HepG2 (cell line): ENCODE results near the gene ATP4B. TPM values are rescaled to one million over a fixed set of nuclear protein-coding genes. Genes with fewer than 3 reads are reported as not detected.

Experiments used
- ATAC-seq: fragments of 200-7000 bp; cut with Tn5 transposase; 3 replicates; pipeline ENCODE4 v1.9.1; 2020; ENCODE audit warnings: mild to moderate bottlenecking, moderate library complexity
- BruUV-seq: library from RNA; stranded (reverse); fragments of 400-500 nt; replicated peaks from 2 replicates; lab custom pipeline; 2021; lab: Mats Ljungman, UMichigan
- CTCF ChIA-PET: fragments of 300-600 bp; formaldehyde crosslinking; extraction: SDS; loops from one replicate; lab custom pipeline; 2021; ENCODE audit warnings: low total read pairs, inconsistent platforms, low intra/inter-chr PET ratio; lab: Yijun Ruan, JAX
- POLR2A ChIA-PET: fragments of 350-600 bp; sonication (Branson Sonifier 250); formaldehyde crosslinking; loops from one replicate; lab custom pipeline; 2020; ENCODE audit warnings: antibody characterized with exemption, inconsistent platforms; lab: Yijun Ruan, JAX
- DNase-seq: peaks from one replicate; pipeline ENCODE4 v3.0.0-alpha.2; 2015; ENCODE audit warnings: low spot score
- FAIRE-seq: peaks from 3 replicates; lab custom pipeline; 2011; peaks lifted over from hg19 to GRCh38; lab: Jason Lieb, UNC
- H2AFZ ChIP-seq: one replicate; pipeline ENCODE4 v1.6.1; 2011; ENCODE audit warnings: low read length, inconsistent platforms
- H3K27ac ChIP-seq: fragments of 300-600 bp; 3 replicates; pipeline ENCODE4 v1.8.0; 2011; ENCODE audit warnings: mixed run types, mild to moderate bottlenecking, mixed read lengths, low read length, inconsistent platforms; ENCODE audit not compliant: insufficient read depth; ENCODE audit errors: extremely low read length
- H3K27me3 ChIP-seq, 2 experiments: fragments of 200-600 bp in 1 of 2; 2 replicates in 1 of 2; 3 replicates in 1 of 2; pipeline versions ENCODE4 v1.6.0 to v1.8.0; 2011; ENCODE audit warnings: low read length in 2 of 2, mild to moderate bottlenecking in 2 of 2, moderate library complexity in 2 of 2, inconsistent platforms in 1 of 2; ENCODE audit not compliant: insufficient read depth in 2 of 2, control insufficient read depth in 1 of 2
- H3K36me3 ChIP-seq, 2 experiments: fragments of 200-600 bp in 1 of 2; replicated peaks in 1 of 2; 2 replicates in 1 of 2; 3 replicates in 1 of 2; pipeline versions ENCODE4 v1.5.1 to v1.8.0; 2011; ENCODE audit warnings: low read length in 2 of 2, inconsistent platforms in 1 of 2; ENCODE audit not compliant: insufficient read depth in 2 of 2, control insufficient read depth in 1 of 2
- H3K4me1 ChIP-seq: 2 replicates; pipeline ENCODE4 v1.5.1; 2012; ENCODE audit warnings: low read length, inconsistent platforms; ENCODE audit not compliant: insufficient read depth
- H3K4me2 ChIP-seq: 2 replicates; pipeline ENCODE4 v1.6.0; 2011; ENCODE audit warnings: low read depth, low read length, inconsistent platforms
- H3K4me3 ChIP-seq, 3 experiments: fragments of 200-600 bp in 1 of 3; sonication (generic), shearing (Covaris generic) in 1 of 3; replicated peaks in 1 of 3; 2 replicates each; pipeline ENCODE4 v1.5.1; 2011 to 2016; ENCODE audit warnings: low read length in 3 of 3, inconsistent platforms in 2 of 3, low read depth in 2 of 3, mild to moderate bottlenecking in 2 of 3, control low read depth in 1 of 3, mixed read lengths in 1 of 3; ENCODE audit not compliant: insufficient read depth in 1 of 3
- H3K79me2 ChIP-seq: one replicate; pipeline ENCODE4 v1.6.1; 2011; ENCODE audit warnings: low read length, inconsistent platforms; ENCODE audit not compliant: insufficient read depth
- H3K9ac ChIP-seq: 2 replicates; pipeline ENCODE4 v1.6.0; 2011; ENCODE audit warnings: mild to moderate bottlenecking, low read depth, low read length, inconsistent platforms; ENCODE audit not compliant: insufficient read depth
- H3K9me3 ChIP-seq: 2 replicates; pipeline ENCODE4 v1.5.1; 2012; ENCODE audit warnings: mild to moderate bottlenecking, low read length
- H4K20me1 ChIP-seq: 2 replicates; pipeline ENCODE4 v1.6.0; 2011; ENCODE audit warnings: inconsistent platforms, mild to moderate bottlenecking, low read length, moderate library complexity; ENCODE audit not compliant: insufficient read depth
- HNRNPK ChIP-seq: fragments of 200-400 bp; formaldehyde crosslinking; IDR thresholded peaks from 2 replicates; pipeline ENCODE4 v1.6.1; 2018; ENCODE audit warnings: low read length, low read depth, moderate library complexity, mild to moderate bottlenecking; ENCODE audit not compliant: poor library complexity, severe bottlenecking
- SMARCC2 ChIP-seq: fragments of 450-650 bp; IDR thresholded peaks from 2 replicates; pipeline ENCODE4 v1.6.1; 2017; ENCODE audit warnings: antibody characterized with exemption, mild to moderate bottlenecking
- TRAFD1 ChIP-seq: sonication (generic); formaldehyde crosslinking; IDR thresholded peaks from 2 replicates; pipeline ENCODE4 v1.5.1; 2020; ENCODE audit warnings: missing genetic modification reagents, mild to moderate bottlenecking, borderline replicate concordance
- WGBS: methylation state at CpG from one replicate; pipeline ENCODE4 v1.1.6; 2017; ENCODE audit warnings: low lambda C conversion rate; 5-methylcytosine and 5-hydroxymethylcytosine counted together
- in situ Hi-C: cut with HindIII; loops from 2 replicates; pipeline ENCODE4 v1.10.0; 2017; ENCODE audit warnings: low pct_unique_long_range_greater_than_20kb; ENCODE audit not compliant: extremely low pct_ligation_motif_present
- intact Hi-C: fragments of 100-400 bp; cut with micrococcal nuclease; formaldehyde crosslinking; loops from one replicate; pipeline ENCODE4 v1.10.0; 2022; ENCODE audit not compliant: unreplicated experiment
- polyA plus RNA-seq, 8 experiments: library from polyadenylated mRNA; depleted of rRNA in 3 of 8; stranded (reverse) in 7 of 8; unstranded in 1 of 8; fragments of >200 nt; fragmentation: Illumina TruSeq in 4 of 8; extraction: Trizol in 4 of 8; gene quantifications; 2 replicates each; pipeline versions ENCODE4 v1.2.1 to v1.2.3, GENCODE V29; 2011 to 2016; ENCODE audit warnings: low read depth in 4 of 8, missing spikeins in 1 of 8, mixed read lengths in 1 of 8; ENCODE audit not compliant: insufficient read depth in 1 of 8
- total RNA-seq, 5 experiments: library from RNA; depleted of rRNA; stranded (reverse); fragments of >200 nt; fragmentation: Illumina TruSeq; extraction: Trizol; gene quantifications; 2 replicates each; pipeline ENCODE4 v1.2.3, GENCODE V29; 2016; ENCODE audit warnings: low read depth in 1 of 5
- TF ChIP-seq, protein P1 (sequence below): sonication (generic); formaldehyde crosslinking; IDR thresholded peaks from 2 replicates; pipeline ENCODE4 v1.4.0; 2020; ENCODE audit warnings: missing genetic modification reagents, mild to moderate bottlenecking, borderline replicate concordance

The ATP4B gene
- total and polyA plus RNA-seq, 2 of the 13 experiments (the other 11 are each of a cell fraction or from before 2014, with no cell fraction given) = not detected

GRCh38 chr13:113638806-113639205 is 19.2 kb downstream of the ATP4B start:
- H2AFZ ChIP-seq = no peak overlapping the region
- no TSS peak for BruUV-seq
- TF ChIP-seq SMARCC2 = no peak
- TF ChIP-seq HNRNPK = no peak
- TF ChIP-seq, protein P1, sequence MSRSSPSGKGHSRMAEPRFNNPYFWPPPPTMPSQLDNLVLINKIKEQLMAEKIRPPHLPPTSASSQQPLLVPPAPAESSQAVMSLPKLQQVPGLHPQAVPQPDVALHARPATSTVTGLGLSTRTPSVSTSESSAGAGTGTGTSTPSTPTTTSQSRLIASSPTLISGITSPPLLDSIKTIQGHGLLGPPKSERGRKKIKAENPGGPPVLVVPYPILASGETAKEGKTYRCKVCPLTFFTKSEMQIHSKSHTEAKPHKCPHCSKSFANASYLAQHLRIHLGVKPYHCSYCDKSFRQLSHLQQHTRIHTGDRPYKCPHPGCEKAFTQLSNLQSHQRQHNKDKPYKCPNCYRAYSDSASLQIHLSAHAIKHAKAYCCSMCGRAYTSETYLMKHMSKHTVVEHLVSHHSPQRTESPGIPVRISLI (CRISPR knock-in tag) = no peak
- TF ChIP-seq TRAFD1 = no peak
- TF ChIP-seq, all 625 proteins: peak for 0
- ChIA-PET POLR2A (no interaction called here), CTCF (no interaction called here)
- Histone ChIP-seq H3K79me2 (no peaks in the 10 kb centered on the region), H3K27ac (no peak overlapping the region), H3K27me3 (no peaks in the 10 kb centered on the region), H3K36me3 (peaks cover 27 to 71% of the 10 kb centered on the region in 2 experiments), H3K4me3 (no peak overlapping the region), H3K9ac (no peak overlapping the region), H4K20me1 (0 out of 2 replicates have a peak, but pooled peaks cover 3% of the 10 kb centered on the region), H3K4me1 (no peaks in the 10 kb centered on the region), H3K9me3 (no peaks in the 10 kb centered on the region), H3K4me2 (no peak overlapping the region)
- FAIRE-seq (no peak), ATAC-seq (no peak), DNase-seq (no peak)
- in situ Hi-C loops (no loop called here), intact Hi-C loops (no loop called here)
- 96% methylated on average over 8 of the region's 8 CpGs for WGBS
